GM18520 (cell line): Measurements from ENCODE around the gene SCAMP1.
"Not testable (repeated sequence)": the region's sequence is repeated elsewhere in the genome, so short reads cannot be mapped to it uniquely, and the experiment has no call there.

Source experiments
- ATAC-seq: cut with Tn5 transposase; IDR thresholded peaks from one replicate; pipeline ENCODE4 v1.9.1; 2021; ENCODE audit not compliant: unreplicated experiment

SCAMP1 gene, protein sequence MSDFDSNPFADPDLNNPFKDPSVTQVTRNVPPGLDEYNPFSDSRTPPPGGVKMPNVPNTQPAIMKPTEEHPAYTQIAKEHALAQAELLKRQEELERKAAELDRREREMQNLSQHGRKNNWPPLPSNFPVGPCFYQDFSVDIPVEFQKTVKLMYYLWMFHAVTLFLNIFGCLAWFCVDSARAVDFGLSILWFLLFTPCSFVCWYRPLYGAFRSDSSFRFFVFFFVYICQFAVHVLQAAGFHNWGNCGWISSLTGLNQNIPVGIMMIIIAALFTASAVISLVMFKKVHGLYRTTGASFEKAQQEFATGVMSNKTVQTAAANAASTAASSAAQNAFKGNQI

DNA sequence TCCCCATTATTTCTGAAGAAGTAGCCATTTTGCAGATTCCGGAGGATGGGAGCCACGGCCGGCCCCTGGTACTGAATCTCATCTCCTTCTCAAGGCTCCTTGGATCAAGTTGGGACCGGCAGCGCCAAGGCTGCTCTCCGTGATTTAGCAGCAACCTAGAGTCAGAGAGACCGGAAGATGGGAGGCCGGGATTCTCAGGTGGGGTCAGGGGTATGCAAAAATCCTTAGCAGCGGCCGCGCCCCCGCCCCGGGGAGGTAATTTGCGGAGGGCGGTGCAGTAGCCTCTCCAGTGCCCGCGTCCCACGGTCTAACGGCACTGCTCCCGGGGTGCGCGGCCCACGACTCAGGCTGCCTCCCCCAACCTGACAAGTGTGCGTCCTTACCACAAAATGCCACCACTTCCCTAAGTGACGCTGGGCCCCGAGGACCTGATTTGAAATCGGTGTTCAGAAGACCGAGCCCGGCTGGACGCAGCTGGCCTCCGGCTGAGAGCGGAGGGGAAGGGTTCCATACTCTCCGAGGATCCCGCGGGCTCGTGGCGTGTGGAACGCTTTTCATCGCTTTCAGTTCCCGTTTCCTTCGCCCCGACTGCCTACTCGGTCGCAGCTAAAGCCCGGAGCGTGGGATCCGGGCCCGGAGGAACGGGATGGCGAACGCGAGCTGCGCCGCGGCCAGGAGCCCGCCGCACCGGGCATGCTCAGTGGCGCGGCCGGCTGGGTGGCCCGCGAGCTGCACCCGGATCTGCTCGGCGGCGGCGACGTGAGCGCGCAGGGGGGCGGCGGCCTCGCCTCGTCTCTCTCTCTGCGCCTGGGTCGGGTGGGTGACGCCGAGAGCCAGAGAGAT, at the start of gene SCAMP1:
TSS of gene SCAMP1 (plus strand) at position 787 of the 843 bp plus-strand sequence. CDS start at position 842, 55 bp downstream.
- peak; percentile 73 for ATAC-seq

DNA sequence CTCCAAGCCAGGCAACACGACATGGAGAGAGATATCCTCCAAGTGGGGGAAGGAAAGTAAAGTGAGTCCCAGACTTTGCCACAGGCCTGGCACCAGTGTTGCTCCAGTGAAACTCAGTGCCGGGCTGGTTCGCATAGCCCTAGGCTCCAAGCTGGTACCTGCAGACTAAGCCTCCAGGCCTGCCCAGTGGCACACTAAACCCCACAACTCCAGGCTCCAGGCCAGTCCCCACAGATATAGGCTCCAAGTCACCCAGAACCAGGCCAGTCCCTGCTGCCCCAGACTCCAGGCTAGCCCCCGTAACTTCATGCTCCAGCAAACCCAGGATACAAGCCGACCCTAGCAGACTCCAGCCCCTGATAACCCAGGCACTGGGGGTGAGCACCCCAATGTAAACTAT, 42.9 kb upstream of the SCAMP1 start:
- no peak for ATAC-seq

DNA sequence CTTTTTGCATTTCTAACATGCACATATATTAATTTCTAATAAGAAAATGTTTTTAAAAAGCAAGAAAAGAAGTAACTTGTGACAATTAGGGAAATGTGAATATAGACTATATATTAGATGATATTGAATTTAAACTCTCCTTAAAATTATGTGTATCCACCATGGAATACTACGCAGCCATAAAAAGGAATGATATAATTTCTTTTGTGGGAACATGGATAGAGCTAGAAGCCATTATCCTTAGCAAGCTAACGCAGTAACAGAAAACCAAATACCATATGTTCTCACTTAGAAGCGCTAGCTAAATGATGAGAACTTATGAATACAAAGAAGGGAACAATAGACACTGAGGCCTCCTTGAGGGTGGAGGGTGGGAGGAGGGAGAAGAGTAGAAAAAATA, 42.1 kb upstream of the SCAMP1 start:
- no peak for ATAC-seq

DNA sequence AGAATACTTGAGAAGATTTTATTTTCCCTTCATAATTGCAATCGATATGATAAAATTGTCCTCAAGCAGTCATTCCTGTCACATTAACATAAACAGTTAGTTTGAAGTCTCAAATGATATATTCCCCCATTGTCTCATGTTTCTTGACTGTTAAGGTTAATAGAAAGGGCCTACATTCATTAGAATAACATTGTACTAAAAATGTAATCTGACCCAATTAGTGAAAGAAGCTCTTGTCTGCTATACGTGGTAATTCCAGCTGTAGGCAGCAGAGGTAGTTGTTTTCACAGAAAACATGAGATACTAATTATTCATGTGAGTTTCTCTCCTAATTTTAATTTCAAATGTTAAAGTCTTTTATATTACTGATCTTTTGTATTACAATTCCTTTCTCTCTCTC, 40.0 kb upstream of the SCAMP1 start:
- no peak for ATAC-seq

DNA sequence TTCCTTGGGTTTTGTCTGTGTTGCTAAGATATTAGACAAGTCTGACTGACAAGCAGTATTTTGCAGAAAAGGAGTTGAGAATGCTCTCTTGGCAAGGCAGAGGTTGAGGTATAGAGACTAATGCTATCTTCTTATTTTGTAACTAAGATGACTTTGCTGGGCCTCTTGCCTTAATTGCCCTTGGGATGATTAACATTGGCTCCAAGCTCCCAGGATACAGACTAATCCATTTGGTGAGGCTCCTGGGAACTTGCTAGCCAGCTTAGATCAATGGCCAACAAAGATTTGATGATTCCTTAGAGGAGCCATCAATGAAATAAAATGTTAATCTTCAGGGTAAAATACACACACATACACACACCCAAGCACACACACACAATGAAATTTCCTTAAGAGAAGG, 37.2 kb upstream of the SCAMP1 start:
- no peak for ATAC-seq

DNA sequence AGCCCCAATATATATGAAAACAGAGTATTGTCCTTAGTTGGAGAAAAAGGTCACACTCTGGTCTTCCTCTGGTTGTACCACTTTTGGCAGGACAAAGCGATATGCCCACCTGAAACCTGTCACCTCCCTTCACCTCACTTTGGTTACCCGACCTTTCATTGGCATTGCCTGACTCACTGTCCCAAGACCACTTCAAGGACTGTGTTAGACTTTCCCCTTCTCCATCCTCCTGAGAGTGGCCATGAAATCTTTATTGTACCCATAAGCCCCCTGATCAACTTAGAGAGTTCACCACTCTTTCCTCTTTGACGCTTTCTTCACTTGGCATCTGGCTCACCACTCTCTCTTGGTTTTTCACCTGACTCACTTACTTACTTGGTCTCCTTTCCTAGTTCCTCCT, 33.5 kb upstream of the SCAMP1 start:
- ATAC-seq: no peak

DNA sequence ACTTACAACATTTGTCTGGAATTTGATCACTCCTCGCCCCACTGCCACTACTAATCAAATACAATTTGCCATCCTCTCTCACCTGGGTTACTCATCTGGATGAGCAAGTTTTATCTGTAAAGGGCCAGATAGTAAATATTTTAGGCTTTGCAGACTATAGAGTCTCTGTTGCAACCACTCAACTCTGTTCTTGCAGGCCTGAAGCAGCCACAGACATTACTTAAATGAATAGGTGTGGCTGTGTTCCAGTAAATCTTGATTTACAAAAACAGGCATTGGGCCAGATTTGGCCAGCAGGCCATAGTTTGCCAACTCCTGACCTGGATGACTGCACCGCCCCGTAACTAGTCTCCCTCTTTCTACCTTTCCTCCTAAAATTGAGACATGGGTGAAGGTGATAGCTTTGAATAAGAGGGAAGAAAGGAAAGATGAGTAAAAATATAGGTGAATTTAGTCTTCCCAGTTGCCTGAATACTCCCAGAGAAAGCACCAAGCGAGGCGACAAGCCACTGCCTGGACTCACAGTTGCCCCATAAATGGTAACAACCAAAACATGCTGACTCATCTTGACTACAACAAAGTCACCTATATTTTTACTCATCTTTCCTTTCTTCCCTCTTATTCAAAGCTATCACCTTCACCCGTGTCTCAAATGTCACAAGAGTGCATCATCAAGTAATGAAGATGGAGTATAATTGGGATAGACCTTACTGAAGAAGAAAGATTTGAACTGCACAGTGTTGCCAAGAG, 32.5 kb upstream of the SCAMP1 start:
- no peak for ATAC-seq

DNA sequence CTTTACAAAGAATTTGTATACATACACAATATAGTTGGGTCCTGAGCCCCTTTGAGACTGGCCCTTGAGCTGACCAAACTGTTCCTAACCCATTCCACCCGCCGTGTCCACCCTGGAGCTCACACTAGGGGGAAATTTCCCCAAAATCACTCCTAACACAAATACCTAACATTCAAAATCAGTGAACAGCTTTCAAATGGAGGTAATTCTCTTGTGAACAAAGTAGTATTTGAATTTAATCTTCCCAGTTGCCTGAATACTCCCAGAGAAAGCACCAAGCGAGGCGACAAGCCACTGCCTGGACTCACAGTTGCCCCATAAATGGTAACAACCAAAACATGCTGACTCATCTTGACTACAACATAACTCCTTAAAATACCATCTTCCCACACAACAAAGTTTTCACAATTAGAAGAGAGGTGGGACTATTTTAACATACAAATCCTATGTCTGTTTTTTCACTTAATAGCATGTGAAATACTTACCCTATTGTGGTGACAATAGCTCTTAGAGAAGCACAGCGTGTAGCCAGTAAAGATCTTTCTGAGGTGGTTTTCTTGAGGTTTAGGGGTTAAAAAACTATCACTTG, 31.7 kb upstream of the SCAMP1 start:
- ATAC-seq: no peak

DNA sequence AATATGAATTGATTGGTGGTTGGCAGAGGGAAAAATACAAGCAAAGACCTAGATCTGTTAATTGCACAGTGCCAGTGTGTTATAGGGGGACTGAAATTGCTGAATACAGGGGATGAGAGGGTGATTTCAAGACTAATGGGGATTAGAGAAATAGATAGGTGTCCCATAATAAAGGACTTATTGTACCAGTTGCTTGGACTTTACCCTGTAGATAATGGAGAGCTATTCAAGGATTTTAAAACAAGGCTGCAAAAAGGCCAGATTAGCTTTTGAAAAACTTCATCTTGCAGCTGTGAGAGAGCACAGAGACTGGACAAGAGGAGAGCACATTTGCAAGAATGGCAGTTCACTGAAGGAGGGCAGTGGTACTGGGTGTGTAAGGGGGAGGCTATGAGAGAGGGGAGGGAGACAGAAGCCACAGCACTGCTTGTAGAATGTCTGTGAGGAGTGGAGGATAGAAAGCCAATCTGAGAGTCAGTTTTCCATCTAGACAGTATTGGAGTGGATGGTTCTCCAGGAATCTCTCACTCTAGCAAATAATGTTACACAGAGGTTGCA, 28.8 kb upstream of the SCAMP1 start:
- no peak for ATAC-seq

DNA sequence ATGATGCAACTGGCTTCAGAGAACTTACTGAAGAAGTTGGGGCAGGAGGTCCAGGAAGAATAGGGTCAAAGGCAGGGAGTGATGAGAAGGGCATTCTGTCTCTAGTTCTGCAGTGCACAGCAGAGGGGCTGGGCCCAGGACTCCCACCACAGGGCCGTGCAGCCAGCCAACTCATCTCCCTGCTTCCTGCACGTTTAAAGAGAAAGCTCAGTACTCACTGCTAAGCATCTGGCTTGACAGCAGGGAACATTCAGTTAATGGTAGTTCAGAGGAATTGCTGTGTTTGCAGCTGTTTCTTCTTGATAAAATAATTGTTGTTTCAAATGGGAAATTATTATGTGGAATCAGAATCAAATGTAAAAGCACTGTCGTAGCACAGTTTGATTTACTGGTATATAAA, 25.6 kb upstream of the SCAMP1 start:
- no peak for ATAC-seq

DNA sequence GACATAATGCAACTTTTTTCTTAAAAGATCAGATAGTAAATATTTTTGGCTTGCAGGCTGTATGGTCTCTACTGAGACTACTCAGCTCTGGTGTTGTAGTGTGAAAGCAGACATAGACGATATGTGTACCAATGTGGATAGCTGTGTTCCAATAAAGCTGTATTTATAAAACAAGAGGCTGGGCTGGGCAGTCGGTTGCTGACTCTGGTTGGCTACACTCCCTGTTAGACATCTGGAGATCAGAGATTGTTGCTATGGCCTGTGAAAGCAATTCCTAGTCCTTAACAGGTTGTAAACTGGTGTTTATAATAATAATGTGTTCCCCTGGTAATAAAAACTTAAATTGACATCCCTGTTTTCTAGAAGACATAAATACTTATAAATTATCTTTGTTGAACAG, 24.4 kb upstream of the SCAMP1 start:
- no peak for ATAC-seq

DNA sequence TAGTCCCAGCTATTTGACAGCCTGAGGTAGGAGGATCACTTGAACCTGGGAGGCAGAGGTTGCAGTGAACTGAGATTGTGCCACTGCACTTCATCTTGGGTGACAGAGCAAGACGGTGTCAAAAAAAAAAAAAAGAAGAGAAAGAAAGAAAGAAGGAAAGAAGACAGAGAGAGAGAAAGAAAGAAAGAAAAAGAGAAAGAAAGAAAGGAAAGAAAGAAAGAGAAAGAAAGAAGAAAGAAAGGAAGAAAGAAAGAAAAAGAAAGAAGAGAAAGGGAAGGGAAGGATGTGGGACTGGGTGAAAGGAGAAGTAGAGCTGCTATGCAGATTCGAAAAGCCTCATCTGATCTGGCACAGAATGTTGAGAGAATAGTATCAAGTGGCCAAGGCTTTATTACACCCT, 23.7 kb upstream of the SCAMP1 start:
- ATAC-seq: no peak

DNA sequence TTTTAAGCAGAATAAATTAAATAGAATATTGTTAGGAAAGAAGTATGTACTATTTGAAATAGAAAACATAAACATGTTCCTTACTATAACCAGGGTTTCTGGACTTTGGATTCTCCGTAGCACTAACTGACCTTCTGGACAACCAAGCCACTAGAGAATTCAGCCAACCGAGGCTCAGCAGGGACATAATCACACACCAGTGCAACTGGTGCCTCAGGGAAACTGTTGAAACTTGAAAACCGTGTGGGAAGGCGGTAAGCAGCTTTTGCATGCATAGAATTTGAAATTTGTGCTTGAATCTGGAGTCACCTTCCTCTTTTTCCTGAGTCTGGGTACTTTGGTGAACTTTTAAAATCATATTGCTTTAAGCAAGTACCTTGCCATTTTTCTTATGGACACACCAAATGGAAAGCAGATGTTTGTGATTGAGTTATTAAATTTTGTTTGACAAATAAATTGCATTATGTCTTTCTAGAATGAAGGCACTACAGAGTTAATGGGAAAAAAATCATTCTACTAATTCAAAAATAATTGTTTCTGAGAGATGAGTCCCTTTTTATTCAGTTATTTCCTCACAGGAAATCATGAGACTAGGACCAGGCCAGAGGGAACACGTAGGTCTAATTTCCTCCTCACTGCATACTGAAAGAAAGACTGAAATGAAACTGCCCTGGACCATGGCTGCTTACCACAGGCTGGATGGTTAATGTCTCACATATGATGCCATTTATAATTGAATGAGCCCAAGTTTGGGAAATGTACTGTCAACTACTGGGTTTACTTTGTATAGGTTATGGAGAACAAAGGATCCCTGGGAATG, 20.6 kb upstream of the SCAMP1 start:
- no peak for ATAC-seq

DNA sequence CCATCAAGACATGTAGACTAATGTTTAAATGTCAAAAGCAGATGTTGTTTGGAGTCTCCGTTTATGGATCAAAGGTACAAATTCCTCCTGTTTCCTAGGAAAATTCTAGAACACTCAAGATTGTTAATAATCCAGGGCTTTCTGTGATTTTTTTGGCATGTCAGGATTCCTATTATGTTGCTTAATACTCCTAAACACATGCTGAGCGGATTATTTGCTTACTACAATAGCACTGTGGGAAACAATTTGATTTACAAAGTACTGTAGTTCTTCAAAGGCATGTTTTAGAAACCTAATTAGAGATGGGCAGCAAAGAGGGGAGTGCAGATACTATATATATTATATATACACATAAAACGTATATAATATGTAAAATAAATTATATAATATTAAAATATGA, 19.0 kb upstream of the SCAMP1 start:
- ATAC-seq: no peak

DNA sequence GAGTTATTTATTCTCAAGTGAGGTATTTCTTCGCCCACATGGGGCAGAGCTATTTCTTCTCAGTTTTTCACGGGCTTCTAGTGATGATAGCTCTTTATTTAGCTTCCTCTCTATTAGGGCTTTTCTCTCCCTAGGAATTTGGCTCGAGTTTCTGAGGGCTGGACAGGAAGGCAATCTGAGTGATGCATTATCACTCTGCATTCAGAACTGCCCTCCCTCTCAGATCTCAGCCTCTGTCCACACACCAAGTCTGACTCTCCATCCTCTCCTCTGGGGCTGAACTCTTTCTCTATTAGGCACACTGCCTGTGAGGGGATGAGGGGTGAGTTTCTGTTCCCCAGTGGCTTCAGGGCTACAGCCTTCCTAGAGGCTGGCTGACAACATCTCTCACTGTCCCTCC, 14.9 kb upstream of the SCAMP1 start:
- no peak for ATAC-seq

DNA sequence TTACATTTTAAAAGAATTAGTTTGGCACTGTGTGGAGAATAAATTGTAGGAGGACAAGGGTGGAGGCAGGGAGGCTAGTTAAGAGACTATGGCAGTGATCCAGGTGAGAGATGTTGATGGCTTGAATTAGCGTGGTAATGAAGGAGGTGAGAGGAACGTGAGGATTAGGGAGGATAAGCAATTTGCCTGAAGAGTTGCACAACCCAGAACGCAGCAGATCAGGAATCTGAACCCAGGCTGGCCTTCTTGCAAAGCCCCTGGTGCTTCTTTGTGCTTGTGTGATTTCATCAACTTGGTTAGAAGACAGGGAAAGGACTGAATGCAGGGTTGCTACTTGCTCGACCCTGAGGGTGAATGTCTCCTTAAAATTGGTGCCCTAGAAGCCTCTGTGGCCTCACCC, 6.9 kb upstream of the SCAMP1 start:
- ATAC-seq: no peak

DNA sequence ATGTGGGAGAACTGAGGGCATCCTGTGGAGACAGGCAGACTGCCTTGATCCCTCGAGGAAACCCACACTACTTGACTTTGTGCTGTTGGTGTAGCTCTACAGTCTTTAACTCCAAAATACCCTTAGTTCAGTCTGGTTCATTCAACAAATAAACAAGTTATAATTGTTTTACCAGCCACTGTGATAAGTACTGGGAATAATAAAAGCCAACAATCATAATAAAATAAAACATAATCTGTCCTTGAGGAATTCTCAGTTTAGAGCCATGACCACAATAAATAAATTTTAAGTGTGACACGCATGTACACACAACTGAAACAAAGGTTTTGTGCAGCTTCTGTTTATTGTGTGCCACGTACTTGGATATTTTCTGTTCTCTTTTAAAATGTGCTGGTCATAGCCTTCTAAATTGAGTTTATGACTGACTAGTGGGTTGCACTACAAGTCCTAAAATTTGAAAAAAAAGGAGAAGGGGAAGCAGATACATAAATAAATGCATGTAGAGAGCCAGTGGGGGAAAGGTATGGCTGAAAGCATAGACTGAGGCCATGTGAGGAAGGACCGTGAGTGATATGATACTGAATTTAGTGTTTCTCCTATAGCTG, 6.2 kb upstream of the SCAMP1 start:
- ATAC-seq: no peak

DNA sequence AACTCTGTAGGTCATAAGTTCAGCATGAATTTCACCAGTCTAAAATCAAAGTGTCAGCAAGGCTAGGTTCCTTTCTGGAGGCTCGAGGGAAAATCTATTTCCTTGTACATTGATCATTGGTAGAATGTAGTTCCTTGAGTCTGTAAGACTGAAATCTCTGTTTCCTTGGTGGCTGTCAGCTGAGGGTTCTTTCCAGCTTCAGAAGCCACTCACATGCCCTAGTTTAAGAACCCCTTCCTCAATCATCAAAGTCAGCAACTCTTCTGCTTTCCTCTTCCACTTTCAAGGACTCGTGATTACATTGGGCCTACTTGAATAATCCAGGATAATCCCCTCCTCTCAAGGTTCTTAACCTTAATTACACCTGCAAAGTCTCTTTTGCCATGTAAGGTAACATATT, 4.9 kb upstream of the SCAMP1 start:
- no peak for ATAC-seq

DNA sequence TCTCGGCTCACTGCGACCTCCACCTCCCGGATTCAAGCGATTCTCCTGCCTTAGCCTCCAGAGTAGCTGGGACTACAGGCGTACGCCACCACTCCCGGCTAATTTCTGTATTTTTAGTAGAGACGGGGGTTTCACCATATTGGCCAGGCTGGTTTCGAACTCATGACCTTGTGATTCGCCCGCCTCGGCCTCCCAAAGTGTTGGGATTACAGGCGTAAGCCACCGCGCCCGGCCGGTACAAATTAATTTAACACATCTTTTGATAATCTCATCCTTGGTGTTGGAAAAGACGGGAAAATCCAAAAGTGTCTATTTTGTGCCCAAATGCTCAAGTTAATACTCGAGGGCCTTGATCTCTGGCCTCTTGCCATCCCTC, 974 bp upstream of the SCAMP1 start:
- not testable (repeated sequence) for ATAC-seq

DNA sequence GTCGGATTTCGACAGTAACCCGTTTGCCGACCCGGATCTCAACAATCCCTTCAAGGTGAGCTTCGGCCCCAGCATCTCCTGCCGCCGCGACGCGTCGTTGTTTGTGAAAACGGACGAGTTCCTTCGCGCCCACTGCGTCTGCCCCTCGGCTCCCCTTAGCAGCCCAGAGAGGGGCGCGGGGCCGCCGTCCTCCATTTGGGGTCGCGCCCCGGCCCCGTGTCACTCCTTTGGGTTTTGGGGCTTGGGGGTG, 182 bp downstream of the SCAMP1 start:
- peak; percentile 5 for ATAC-seq
